ENCODE data around the gene GPR52.

- no peak for TF ChIP-seq CTCF (IDR thresholded peaks at IDR 0.05; ENCODE audit: extremely low read depth in 1 of 2, insufficient read depth in 1 of 2, low read depth in 1 of 2, low read length in 2 of 2)
- no peak for TF ChIP-seq MAX (IDR thresholded peaks at IDR 0.05; ENCODE audit: insufficient read depth, insufficient read length)
- no peak for TF ChIP-seq POLR2A (IDR thresholded peaks at IDR 0.05; ENCODE audit: low read depth, low read length)
- no peak for TF ChIP-seq POLR2AphosphoS5 (IDR thresholded peaks at IDR 0.05; ENCODE audit: insufficient read depth, low read depth, low read length)
- no peak for TF ChIP-seq MYC (IDR thresholded peaks at IDR 0.05; ENCODE audit: low read depth, low read length)
Measured at GRCh38 chr1:174465855-174466254, 18.1 kb downstream of the GPR52 start.

All from endothelial cell of umbilical vein (primary cell).